Psoas muscle (tissue), 8 donors: ENCODE data around the gene MED29. TPM values are rescaled to one million over a fixed set of nuclear protein-coding genes. Genes with fewer than 3 reads are reported as not detected.

Source experiments
- ATAC-seq, 4 donors: fragments of 200-7000 bp; cut with Tn5 transposase; one replicate each; pipeline ENCODE4 v1.9.1; 2020; ENCODE audit warnings: moderate library complexity in 3 of 4, mild to moderate bottlenecking in 2 of 4
- DNase-seq, 2 donors: peaks; one replicate each; pipeline ENCODE4 v3.0.0-alpha.2; 2020
- H3K27ac ChIP-seq: fragments of 200-600 bp; one replicate; pipeline ENCODE4 v1.8.0; 2022
- H3K27me3 ChIP-seq, 3 donors: fragments of 200-600 bp in 1 of 3; one replicate each; pipeline versions ENCODE4 v1.6.1 to v1.8.0; 2013 to 2022; ENCODE audit warnings: low read length in 2 of 3, mild to moderate bottlenecking in 2 of 3, moderate library complexity in 1 of 3; ENCODE audit not compliant: insufficient read depth in 3 of 3
- H3K36me3 ChIP-seq, 2 donors: fragments of 200-600 bp in 1 of 2; one replicate each; pipeline versions ENCODE4 v1.6.1 to v1.8.0; 2013 to 2022; ENCODE audit warnings: low read depth in 1 of 2, mild to moderate bottlenecking in 1 of 2, moderate library complexity in 1 of 2; ENCODE audit not compliant: insufficient read depth in 1 of 2
- H3K4me1 ChIP-seq: fragments of 200-600 bp; one replicate; pipeline ENCODE4 v1.8.0; 2022
- H3K4me3 ChIP-seq: fragments of 200-600 bp; one replicate; pipeline ENCODE4 v1.8.0; 2022; ENCODE audit warnings: mild to moderate bottlenecking
- H3K9me3 ChIP-seq: fragments of 200-600 bp; one replicate; pipeline ENCODE4 v1.8.0; 2022
- WGBS, 3 donors: extraction: QIAGEN DNeasy Blood & Tissue Kit; methylation state at CpG; one replicate each; pipeline versions ENCODE4 v1.1.6 to v1.1.7; 2013; 5-methylcytosine and 5-hydroxymethylcytosine counted together
- intact Hi-C, 2 donors: fragments of 100-400 bp; cut with DNase I; formaldehyde crosslinking; loops; one replicate each; pipeline versions ENCODE4 v1.11.0 to v1.14.2; 2022
- polyA plus RNA-seq, 3 donors: library from polyadenylated mRNA; stranded (reverse); fragments of 200-250 nt; gene quantifications; one replicate each; pipeline ENCODE4 v1.2.3, GENCODE V29; 2013
- total RNA-seq, 4 donors: library from RNA; stranded (reverse); fragmentation: NEBNext Ultra II Directional in 2 of 4; extraction: Animal tissue kit (Norgen Biotek cat#: 25700) in 2 of 4; gene quantifications; one replicate each; pipeline versions ENCODE4 v1.2.1 to v1.2.4, GENCODE V29; 2021 to 2023
- TF ChIP-seq, protein P1 (sequence below): fragments of 200-600 bp; IDR thresholded peaks from one replicate; pipeline ENCODE4 v1.8.0; 2022; ENCODE audit warnings: antibody characterized with exemption
- donor health status: healthy with polysubstance abuse.
- donor health status: DM: no; HTN: no; CAD: no; lungs with moderate emphysema.
- donor health status: Bipolar disorder and iron deficiency.
- donor health status: healthy.
- donor health status: DM: yes; HTN: yes; CAD: no.
- donor health status: DM: no; HTN: no; CAD: no.
- donor health status: DM: no; HTN: no; CAD: no.
- donor health status: DM: yes; HTN: yes; CAD: no.

Gene MED29
- total and polyA plus RNA-seq, 7 donors, result 25.0 to 51.7 (median 29.8) TPM

DNA sequence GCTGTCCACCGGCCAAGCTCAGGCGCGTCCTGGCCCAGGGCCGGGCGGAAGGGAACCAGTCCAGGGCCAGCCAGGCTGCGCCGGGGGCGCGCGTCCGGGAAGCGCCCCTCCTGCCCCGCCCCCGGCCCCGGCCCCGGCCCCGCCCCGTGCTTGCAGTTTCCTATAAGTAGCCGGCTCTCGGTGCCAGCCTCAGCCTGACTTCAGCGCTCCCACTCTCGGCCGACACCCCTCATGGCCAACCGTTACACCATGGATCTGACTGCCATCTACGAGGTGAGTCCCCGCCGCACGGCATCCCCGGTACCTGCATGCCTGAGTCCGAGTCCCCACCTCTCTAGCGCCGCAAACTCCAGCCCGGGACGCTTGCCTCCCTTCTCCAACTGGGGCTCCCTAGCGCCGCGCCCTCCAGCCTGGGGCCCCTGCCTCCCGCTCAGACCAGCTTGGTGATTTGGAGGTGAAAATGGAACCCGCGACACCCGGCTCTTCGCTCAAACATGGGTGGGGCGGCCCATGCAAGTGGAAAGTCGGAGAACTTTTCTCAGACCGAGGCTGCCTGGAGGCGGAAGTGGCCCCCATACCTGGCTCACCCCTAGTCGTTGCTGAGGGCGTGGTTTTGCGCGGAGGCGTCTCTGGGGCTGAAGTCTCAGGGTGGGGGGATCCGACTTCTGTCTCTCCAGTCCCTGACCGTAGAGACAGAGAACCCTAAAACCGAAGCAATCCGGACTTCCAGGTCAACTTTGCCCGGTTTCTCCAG lies 15.7 kb downstream of the MED29 start, which contains the start of gene ZFP36:
Gene ZFP36 (plus strand): TSS at position 192 of the 754 bp plus-strand sequence. CDS start 58 bp downstream, at position 250.
- H3K27ac ChIP-seq, result peak within 1 kb of the TSS; percentile 96
- peak within 1 kb of the TSS; percentile 97 for H3K4me3 ChIP-seq
- TF ChIP-seq, protein P1, sequence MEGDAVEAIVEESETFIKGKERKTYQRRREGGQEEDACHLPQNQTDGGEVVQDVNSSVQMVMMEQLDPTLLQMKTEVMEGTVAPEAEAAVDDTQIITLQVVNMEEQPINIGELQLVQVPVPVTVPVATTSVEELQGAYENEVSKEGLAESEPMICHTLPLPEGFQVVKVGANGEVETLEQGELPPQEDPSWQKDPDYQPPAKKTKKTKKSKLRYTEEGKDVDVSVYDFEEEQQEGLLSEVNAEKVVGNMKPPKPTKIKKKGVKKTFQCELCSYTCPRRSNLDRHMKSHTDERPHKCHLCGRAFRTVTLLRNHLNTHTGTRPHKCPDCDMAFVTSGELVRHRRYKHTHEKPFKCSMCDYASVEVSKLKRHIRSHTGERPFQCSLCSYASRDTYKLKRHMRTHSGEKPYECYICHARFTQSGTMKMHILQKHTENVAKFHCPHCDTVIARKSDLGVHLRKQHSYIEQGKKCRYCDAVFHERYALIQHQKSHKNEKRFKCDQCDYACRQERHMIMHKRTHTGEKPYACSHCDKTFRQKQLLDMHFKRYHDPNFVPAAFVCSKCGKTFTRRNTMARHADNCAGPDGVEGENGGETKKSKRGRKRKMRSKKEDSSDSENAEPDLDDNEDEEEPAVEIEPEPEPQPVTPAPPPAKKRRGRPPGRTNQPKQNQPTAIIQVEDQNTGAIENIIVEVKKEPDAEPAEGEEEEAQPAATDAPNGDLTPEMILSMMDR, result no peak

DNA sequence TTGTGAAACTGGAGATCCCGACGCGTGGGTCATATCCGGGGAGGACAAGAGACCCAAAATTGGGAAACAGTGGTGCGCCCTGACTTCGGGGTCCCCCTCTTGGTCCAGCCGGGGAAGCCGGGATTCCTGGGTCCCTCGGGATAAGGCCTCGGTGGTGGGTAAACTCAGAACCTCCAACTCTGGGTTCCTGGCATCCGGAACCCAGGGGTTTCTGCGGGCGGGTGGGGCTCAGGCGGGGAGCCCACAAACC lies 16.2 kb downstream of the MED29 start:
- no peaks in the 10 kb centered on the region for H3K9me3 ChIP-seq
- H3K27me3 ChIP-seq, result no peaks in the 10 kb centered on the region
- DNase-seq (no peak), ATAC-seq (no peak)
- peak overlapping the region; percentile 96 for H3K27ac ChIP-seq
- TF ChIP-seq, protein P1, result no peak
- 0 to 1% (median 1%) methylated on average over 13 to 14 of the region's 14 CpGs for whole genome bisulfite sequencing, 3 donors
- peaks cover 0 to 17% of the 10 kb centered on the region in 2 donors for H3K36me3 ChIP-seq
- H3K4me1 ChIP-seq, result peaks cover 28% of the 10 kb centered on the region
- intact Hi-C loops, result no loop called here
- peak overlapping the region; percentile 97 for H3K4me3 ChIP-seq

More for the DNA sequence above, 15.7 kb downstream of the MED29 start, which contains the start of gene ZFP36:
- WGBS, 3 donors, result 0% methylated on average over 39 to 56 of the region's 56 CpGs
- H3K27me3 ChIP-seq, result no peaks in the 10 kb centered on the region
- H3K4me1 ChIP-seq, result peaks cover 33% of the 10 kb centered on the region
- no peaks in the 10 kb centered on the region for H3K9me3 ChIP-seq
- intact Hi-C loops, result no loop called here
- H3K36me3 ChIP-seq, result peaks cover 0 to 17% of the 10 kb centered on the region in 2 donors
- DNase-seq (peak; percentile 59 to 95), ATAC-seq (peak; percentile 26 to 45 (median 30))

DNA sequence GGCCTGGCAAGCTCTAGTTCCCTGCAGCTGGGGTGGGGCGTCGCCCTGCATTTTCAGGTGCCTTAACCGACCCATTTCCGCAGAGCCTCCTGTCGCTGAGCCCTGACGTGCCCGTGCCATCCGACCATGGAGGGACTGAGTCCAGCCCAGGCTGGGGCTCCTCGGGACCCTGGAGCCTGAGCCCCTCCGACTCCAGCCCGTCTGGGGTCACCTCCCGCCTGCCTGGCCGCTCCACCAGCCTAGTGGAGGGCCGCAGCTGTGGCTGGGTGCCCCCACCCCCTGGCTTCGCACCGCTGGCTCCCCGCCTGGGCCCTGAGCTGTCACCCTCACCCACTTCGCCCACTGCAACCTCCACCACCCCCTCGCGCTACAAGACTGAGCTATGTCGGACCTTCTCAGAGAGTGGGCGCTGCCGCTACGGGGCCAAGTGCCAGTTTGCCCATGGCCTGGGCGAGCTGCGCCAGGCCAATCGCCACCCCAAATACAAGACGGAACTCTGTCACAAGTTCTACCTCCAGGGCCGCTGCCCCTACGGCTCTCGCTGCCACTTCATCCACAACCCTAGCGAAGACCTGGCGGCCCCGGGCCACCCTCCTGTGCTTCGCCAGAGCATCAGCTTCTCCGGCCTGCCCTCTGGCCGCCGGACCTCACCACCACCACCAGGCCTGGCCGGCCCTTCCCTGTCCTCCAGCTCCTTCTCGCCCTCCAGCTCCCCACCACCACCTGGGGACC lies 16.6 kb downstream of the MED29 start:
- Histone ChIP-seq H3K27ac (peak overlapping the region; percentile 96), H3K27me3 (no peaks in the 10 kb centered on the region), H3K4me3 (peak overlapping the region; percentile 97), H3K9me3 (no peaks in the 10 kb centered on the region), H3K36me3 (peaks cover 0 to 17% of the 10 kb centered on the region in 2 donors), H3K4me1 (peaks cover 28% of the 10 kb centered on the region)
- peak; percentile 51 to 82 for DNase-seq
- 3 to 13% (median 4%) methylated on average over 37 to 40 of the region's 40 CpGs for WGBS, 3 donors
- TF ChIP-seq, protein P1, result no peak
- ATAC-seq, result no peak
- intact Hi-C loops, result no loop called here

DNA sequence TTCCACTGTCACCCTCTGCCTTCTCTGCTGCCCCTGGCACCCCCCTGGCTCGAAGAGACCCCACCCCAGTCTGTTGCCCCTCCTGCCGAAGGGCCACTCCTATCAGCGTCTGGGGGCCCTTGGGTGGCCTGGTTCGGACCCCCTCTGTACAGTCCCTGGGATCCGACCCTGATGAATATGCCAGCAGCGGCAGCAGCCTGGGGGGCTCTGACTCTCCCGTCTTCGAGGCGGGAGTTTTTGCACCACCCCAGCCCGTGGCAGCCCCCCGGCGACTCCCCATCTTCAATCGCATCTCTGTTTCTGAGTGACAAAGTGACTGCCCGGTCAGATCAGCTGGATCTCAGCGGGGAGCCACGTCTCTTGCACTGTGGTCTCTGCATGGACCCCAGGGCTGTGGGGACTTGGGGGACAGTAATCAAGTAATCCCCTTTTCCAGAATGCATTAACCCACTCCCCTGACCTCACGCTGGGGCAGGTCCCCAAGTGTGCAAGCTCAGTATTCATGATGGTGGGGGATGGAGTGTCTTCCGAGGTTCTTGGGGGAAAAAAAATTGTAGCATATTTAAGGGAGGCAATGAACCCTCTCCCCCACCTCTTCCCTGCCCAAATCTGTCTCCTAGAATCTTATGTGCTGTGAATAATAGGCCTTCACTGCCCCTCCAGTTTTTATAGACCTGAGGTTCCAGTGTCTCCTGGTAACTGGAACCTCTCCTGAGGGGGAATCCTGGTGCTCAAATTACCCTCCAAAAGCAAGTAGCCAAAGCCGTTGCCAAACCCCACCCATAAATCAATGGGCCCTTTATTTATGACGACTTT lies 17.4 kb downstream of the MED29 start:
- DNase-seq (peak in 1 of 2 donors; percentile 70), ATAC-seq (peak in 2 of 4 donors; percentile 5 to 17)
- Histone ChIP-seq H3K27ac (peak overlapping the region; percentile 96), H3K36me3 (peaks cover 0 to 17% of the 10 kb centered on the region in 2 donors), H3K9me3 (no peaks in the 10 kb centered on the region), H3K4me3 (peak overlapping the region; percentile 97), H3K4me1 (peaks cover 28% of the 10 kb centered on the region), H3K27me3 (no peaks in the 10 kb centered on the region)
- 18 to 44% (median 25%) methylated on average over 20 of the region's 20 CpGs for whole genome bisulfite sequencing, 3 donors
- TF ChIP-seq, protein P1, result no peak
- intact Hi-C loops, result no loop called here
